ENCODE results near the gene SHPK. TPM values are rescaled to one million over a fixed set of nuclear protein-coding genes. Genes with fewer than 3 reads are reported as not detected.
A peak's percentile ranks its signal among the peaks of the same experiment; 100 is the strongest.

The SHPK gene
- polyA plus RNA-seq, 2 of the 4 experiments (the other 2 are of a cell fraction) = 10.7 to 11.2 TPM

- TF ChIP-seq, protein P1, sequence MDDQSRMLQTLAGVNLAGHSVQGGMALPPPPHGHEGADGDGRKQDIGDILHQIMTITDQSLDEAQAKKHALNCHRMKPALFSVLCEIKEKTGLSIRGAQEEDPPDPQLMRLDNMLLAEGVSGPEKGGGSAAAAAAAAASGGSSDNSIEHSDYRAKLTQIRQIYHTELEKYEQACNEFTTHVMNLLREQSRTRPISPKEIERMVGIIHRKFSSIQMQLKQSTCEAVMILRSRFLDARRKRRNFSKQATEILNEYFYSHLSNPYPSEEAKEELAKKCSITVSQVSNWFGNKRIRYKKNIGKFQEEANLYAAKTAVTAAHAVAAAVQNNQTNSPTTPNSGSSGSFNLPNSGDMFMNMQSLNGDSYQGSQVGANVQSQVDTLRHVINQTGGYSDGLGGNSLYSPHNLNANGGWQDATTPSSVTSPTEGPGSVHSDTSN (IDR thresholded peaks at IDR 0.05) = no peak
- no peak for TF ChIP-seq CEBPB (IDR thresholded peaks at IDR 0.05)
- TF ChIP-seq SMC3 (IDR thresholded peaks at IDR 0.05) = no peak
- no peak for TF ChIP-seq PHF8 (IDR thresholded peaks at IDR 0.05; ENCODE audit: borderline replicate concordance, low read depth)
- TF ChIP-seq FOSB (CRISPR knock-in tag; IDR thresholded peaks at IDR 0.05) = no peak
- TF ChIP-seq RCOR1 (IDR thresholded peaks at IDR 0.05; ENCODE audit: low read depth, low read length) = no peak
- no peak for TF ChIP-seq NPAS2 (CRISPR knock-in tag; IDR thresholded peaks at IDR 0.05; ENCODE audit: borderline replicate concordance)
- TF ChIP-seq, protein P2, sequence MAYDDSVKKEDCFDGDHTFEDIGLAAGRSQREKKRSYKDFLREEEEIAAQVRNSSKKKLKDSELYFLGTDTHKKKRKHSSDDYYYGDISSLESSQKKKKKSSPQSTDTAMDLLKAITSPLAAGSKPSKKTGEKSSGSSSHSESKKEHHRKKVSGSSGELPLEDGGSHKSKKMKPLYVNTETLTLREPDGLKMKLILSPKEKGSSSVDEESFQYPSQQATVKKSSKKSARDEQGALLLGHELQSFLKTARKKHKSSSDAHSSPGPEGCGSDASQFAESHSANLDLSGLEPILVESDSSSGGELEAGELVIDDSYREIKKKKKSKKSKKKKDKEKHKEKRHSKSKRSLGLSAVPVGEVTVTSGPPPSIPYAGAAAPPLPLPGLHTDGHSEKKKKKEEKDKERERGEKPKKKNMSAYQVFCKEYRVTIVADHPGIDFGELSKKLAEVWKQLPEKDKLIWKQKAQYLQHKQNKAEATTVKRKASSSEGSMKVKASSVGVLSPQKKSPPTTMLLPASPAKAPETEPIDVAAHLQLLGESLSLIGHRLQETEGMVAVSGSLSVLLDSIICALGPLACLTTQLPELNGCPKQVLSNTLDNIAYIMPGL (CRISPR knock-in tag; IDR thresholded peaks at IDR 0.05; ENCODE audit: borderline replicate concordance) = no peak
- no peak for TF ChIP-seq FOSL2 (IDR thresholded peaks at IDR 0.05)
- no peak for TF ChIP-seq FOSL2 (CRISPR knock-in tag; IDR thresholded peaks at IDR 0.05)
- TF ChIP-seq POLR2A (IDR thresholded peaks at IDR 0.05; ENCODE audit: low read length) = no peak
- no peak for TF ChIP-seq GATA3 (IDR thresholded peaks at IDR 0.05; ENCODE audit: borderline replicate concordance)
- TF ChIP-seq USF2 (IDR thresholded peaks at IDR 0.05) = no peak
- TF ChIP-seq NFE2L2 (conservative IDR thresholded peaks at IDR 0.05; ENCODE audit: low read length) = no peak
- TF ChIP-seq RNF2 (IDR thresholded peaks at IDR 0.05; ENCODE audit: borderline replicate concordance, low read depth) = no peak
- no peak for TF ChIP-seq JUNB (IDR thresholded peaks at IDR 0.05)
- ATAC-seq = no peak
- ChIA-PET POLR2A (no interaction called here), CTCF (interaction anchor here (1.0 kb wide), 1 partner anchor 8 kb away, joined by 3 read pairs; no protein-coding TSS in a partner anchor)
- Histone ChIP-seq H3K9me3 (no peaks in the 10 kb centered on the region), H3K27ac (no peak overlapping the region), H3K4me3 (no peak overlapping the region), H3K4me1 (no peaks in the 10 kb centered on the region), H3K4me2 (no peak overlapping the region)
- no peak for DNase-seq (ENCODE audit: low read depth in 1 of 2, low spot score in 1 of 2)
- 90% methylated on average over 5 of the region's 5 CpGs for WGBS (ENCODE audit: missing lambda C conversion rate)
- FAIRE-seq = no peak
Measured at GRCh38 chr17:3593384-3593783, 42.7 kb downstream of the SHPK start.

GRCh38 chr17:3592216-3592860 lies 43.7 kb downstream of the SHPK start:
- CTCF ChIA-PET = interaction anchor here (0.9 to 2.1 kb wide), 4 partner anchors 10 to 55 kb away, joined by 3 to 6 read pairs (median 4); no protein-coding TSS in a partner anchor
- 91% methylated on average over 15 of the region's 15 CpGs for WGBS (ENCODE audit: missing lambda C conversion rate)
- ATAC-seq = peak in 1 of 2 experiments; percentile 12; a peak in 3 of 6 replicates
- no peaks in the 10 kb centered on the region for H3K4me1 ChIP-seq
- no peak overlapping the region for H3K4me3 ChIP-seq
- FAIRE-seq = no peak
- POLR2A ChIA-PET = interaction anchor here (0.7 kb wide), 1 partner anchor 75 kb away, joined by 3 read pairs; no protein-coding TSS in a partner anchor
- no peaks in the 10 kb centered on the region for H3K9me3 ChIP-seq
- no peak overlapping the region for H3K4me2 ChIP-seq
- TF ChIP-seq NPAS2 (CRISPR knock-in tag; IDR thresholded peaks at IDR 0.05; ENCODE audit: borderline replicate concordance) = no peak
- no peak for TF ChIP-seq GATA3 (IDR thresholded peaks at IDR 0.05; ENCODE audit: borderline replicate concordance)
- no peak for TF ChIP-seq CHD4 (IDR thresholded peaks at IDR 0.05; ENCODE audit: borderline replicate concordance)
- TF ChIP-seq PHF8 (IDR thresholded peaks at IDR 0.05; ENCODE audit: borderline replicate concordance, low read depth) = no peak
- TF ChIP-seq KDM1A (IDR thresholded peaks at IDR 0.05; ENCODE audit: low read depth) = no peak
- TF ChIP-seq POLR2AphosphoS2 (conservative IDR thresholded peaks at IDR 0.05; ENCODE audit: low read length) = no peak
- TF ChIP-seq FOXS1 (CRISPR knock-in tag; IDR thresholded peaks at IDR 0.05) = no peak
- TF ChIP-seq HOXA7 (CRISPR knock-in tag; IDR thresholded peaks at IDR 0.05) = no peak
- TF ChIP-seq BHLHE40 (IDR thresholded peaks at IDR 0.05; ENCODE audit: low read depth, low read length) = no peak
- no peak for TF ChIP-seq EHMT2 (IDR thresholded peaks at IDR 0.05; ENCODE audit: low read depth)
- no peak for TF ChIP-seq CBX2 (IDR thresholded peaks at IDR 0.05; ENCODE audit: borderline replicate concordance, low read depth)
- H3K27ac ChIP-seq = no peak overlapping the region
- DNase-seq (ENCODE audit: low read depth in 1 of 2, low spot score in 1 of 2) = no peak

All from A549 (cell line).